ENCODE data around the gene FGF12.

FGF12 gene

GRCh38 chr3:192181151-192181550 is 546.2 kb downstream of the FGF12 start (continued):
- TF ChIP-seq TSHZ2 (CRISPR knock-in tag; IDR thresholded peaks at IDR 0.05) (no peak), ESRRG (CRISPR knock-in tag; IDR thresholded peaks at IDR 0.05) (no peak), ARNTL (CRISPR knock-in tag; IDR thresholded peaks at IDR 0.05; ENCODE audit: borderline replicate concordance, low read depth) (no peak), PPARA (CRISPR knock-in tag; IDR thresholded peaks at IDR 0.05; ENCODE audit: borderline replicate concordance) (no peak), ZNF70 (CRISPR knock-in tag; IDR thresholded peaks at IDR 0.05) (no peak), OSR1 (CRISPR knock-in tag; IDR thresholded peaks at IDR 0.05) (no peak), SNAI2 (CRISPR knock-in tag; IDR thresholded peaks at IDR 0.05) (no peak), BACH2 (CRISPR knock-in tag; IDR thresholded peaks at IDR 0.05; ENCODE audit: borderline replicate concordance) (no peak)

GRCh38 chr3:192177383-192177782 is 550.0 kb downstream of the FGF12 start:
- no peak for ATAC-seq
- TF ChIP-seq TOX (CRISPR knock-in tag; IDR thresholded peaks at IDR 0.05; ENCODE audit: borderline replicate concordance) = no peak
- no peak for TF ChIP-seq BACH2 (CRISPR knock-in tag; IDR thresholded peaks at IDR 0.05; ENCODE audit: borderline replicate concordance)
- TF ChIP-seq ESRRG (CRISPR knock-in tag; IDR thresholded peaks at IDR 0.05) = no peak
- no peak for TF ChIP-seq RARB (CRISPR knock-in tag; IDR thresholded peaks at IDR 0.05)
- TF ChIP-seq ZFP30 (CRISPR knock-in tag; IDR thresholded peaks at IDR 0.05) = no peak
- TF ChIP-seq TCF4 (CRISPR knock-in tag; IDR thresholded peaks at IDR 0.05; ENCODE audit: borderline replicate concordance) = no peak
- TF ChIP-seq ZNF8 (CRISPR knock-in tag; IDR thresholded peaks at IDR 0.05) = no peak

GRCh38 chr3:192174283-192174682 is 553.1 kb downstream of the FGF12 start:
- no peak for ATAC-seq
- no peak for TF ChIP-seq SNAI2 (CRISPR knock-in tag; IDR thresholded peaks at IDR 0.05)
- no peak for TF ChIP-seq BACH2 (CRISPR knock-in tag; IDR thresholded peaks at IDR 0.05; ENCODE audit: borderline replicate concordance)

GRCh38 chr3:192171213-192171612 is 556.1 kb downstream of the FGF12 start:
- no peak for ATAC-seq
- TF ChIP-seq ZFP3 (CRISPR knock-in tag; IDR thresholded peaks at IDR 0.05) = no peak
- TF ChIP-seq ZNF70 (CRISPR knock-in tag; IDR thresholded peaks at IDR 0.05) = no peak
- no peak for TF ChIP-seq PPARA (CRISPR knock-in tag; IDR thresholded peaks at IDR 0.05; ENCODE audit: borderline replicate concordance)
- TF ChIP-seq ZC3H10 (CRISPR knock-in tag; IDR thresholded peaks at IDR 0.05) = no peak
- TF ChIP-seq GLIS3 (CRISPR knock-in tag; IDR thresholded peaks at IDR 0.05) = no peak
- no peak for TF ChIP-seq OSR1 (CRISPR knock-in tag; IDR thresholded peaks at IDR 0.05)
- no peak for TF ChIP-seq TSHZ2 (CRISPR knock-in tag; IDR thresholded peaks at IDR 0.05)
- no peak for TF ChIP-seq ZNF8 (CRISPR knock-in tag; IDR thresholded peaks at IDR 0.05)
- no peak for TF ChIP-seq ARNTL (CRISPR knock-in tag; IDR thresholded peaks at IDR 0.05; ENCODE audit: borderline replicate concordance, low read depth)
- no peak for TF ChIP-seq CSDC2 (CRISPR knock-in tag; IDR thresholded peaks at IDR 0.05)
- TF ChIP-seq ESRRG (CRISPR knock-in tag; IDR thresholded peaks at IDR 0.05) = no peak
- no peak for TF ChIP-seq CREB5 (CRISPR knock-in tag; IDR thresholded peaks at IDR 0.05; ENCODE audit: low read depth)
- TF ChIP-seq ISL1 (CRISPR knock-in tag; IDR thresholded peaks at IDR 0.05) = no peak
- no peak for TF ChIP-seq POU6F1 (CRISPR knock-in tag; IDR thresholded peaks at IDR 0.05; ENCODE audit: borderline replicate concordance, low read depth)
- TF ChIP-seq TOX (CRISPR knock-in tag; IDR thresholded peaks at IDR 0.05; ENCODE audit: borderline replicate concordance) = no peak
- no peak for TF ChIP-seq SNAI2 (CRISPR knock-in tag; IDR thresholded peaks at IDR 0.05)
- TF ChIP-seq RARB (CRISPR knock-in tag; IDR thresholded peaks at IDR 0.05) = no peak
- no peak for TF ChIP-seq PATZ1 (CRISPR knock-in tag; IDR thresholded peaks at IDR 0.05; ENCODE audit: borderline replicate concordance)
- TF ChIP-seq BACH2 (CRISPR knock-in tag; IDR thresholded peaks at IDR 0.05; ENCODE audit: borderline replicate concordance) = no peak
- TF ChIP-seq ZNF565 (CRISPR knock-in tag; conservative IDR thresholded peaks at IDR 0.05; ENCODE audit: low read depth) = no peak
